Subcutaneous adipose tissue (tissue), 4 donors: ENCODE results near the gene PFAS. TPM values are rescaled to one million over a fixed set of nuclear protein-coding genes. Genes with fewer than 3 reads are reported as not detected.

Source experiments
- total RNA-seq, 4 donors: library from RNA; depleted of rRNA; stranded (reverse); fragments of >200 nt; gene quantifications; one replicate each; pipeline ENCODE4 v1.1.0, GENCODE V29; 2016
- TF ChIP-seq, protein P1 (sequence below): fragments of 450-650 bp; IDR thresholded peaks from one replicate; pipeline ENCODE4 v1.5.1; 2016; ENCODE audit warnings: low read depth, mild to moderate bottlenecking, control low read depth, antibody characterized with exemption, moderate library complexity

The PFAS gene
- total RNA-seq, 4 donors from 2014 or later = 7.5 to 20.9 (median 12.0) TPM

DNA sequence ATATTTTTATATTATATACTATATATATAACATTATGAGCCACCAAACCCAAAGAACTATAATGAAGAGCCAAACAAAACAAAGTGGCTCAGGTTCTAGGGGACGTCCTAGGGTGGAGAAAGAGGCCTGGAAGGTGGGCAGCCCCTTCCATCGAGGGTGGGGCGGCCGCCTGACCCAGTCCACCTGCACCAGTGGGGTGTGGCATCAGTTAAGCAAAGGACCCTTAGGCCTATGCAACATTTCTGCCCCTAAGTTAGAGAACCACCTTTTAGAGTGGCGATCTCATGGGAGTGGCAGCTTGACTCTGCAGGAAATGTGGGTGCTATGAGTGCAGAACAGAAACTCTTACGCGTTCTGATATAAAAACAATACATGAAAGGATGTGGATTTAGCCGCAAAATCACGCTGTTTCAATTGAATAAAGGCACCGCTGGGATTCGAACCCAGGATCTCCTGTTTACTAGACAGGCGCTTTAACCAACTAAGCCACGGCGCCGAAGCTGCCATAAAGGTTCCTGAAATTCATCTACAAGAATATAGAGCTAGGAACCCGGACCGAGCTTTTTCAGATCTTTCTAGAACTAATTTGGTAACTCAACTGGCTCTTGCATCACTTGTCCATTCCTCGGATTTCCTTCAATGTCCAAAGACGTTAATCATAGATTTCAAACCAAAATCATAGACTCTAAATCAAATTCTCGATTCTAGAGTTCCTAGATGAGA is 23.1 kb upstream of the PFAS start:
- TF ChIP-seq, protein P1, sequence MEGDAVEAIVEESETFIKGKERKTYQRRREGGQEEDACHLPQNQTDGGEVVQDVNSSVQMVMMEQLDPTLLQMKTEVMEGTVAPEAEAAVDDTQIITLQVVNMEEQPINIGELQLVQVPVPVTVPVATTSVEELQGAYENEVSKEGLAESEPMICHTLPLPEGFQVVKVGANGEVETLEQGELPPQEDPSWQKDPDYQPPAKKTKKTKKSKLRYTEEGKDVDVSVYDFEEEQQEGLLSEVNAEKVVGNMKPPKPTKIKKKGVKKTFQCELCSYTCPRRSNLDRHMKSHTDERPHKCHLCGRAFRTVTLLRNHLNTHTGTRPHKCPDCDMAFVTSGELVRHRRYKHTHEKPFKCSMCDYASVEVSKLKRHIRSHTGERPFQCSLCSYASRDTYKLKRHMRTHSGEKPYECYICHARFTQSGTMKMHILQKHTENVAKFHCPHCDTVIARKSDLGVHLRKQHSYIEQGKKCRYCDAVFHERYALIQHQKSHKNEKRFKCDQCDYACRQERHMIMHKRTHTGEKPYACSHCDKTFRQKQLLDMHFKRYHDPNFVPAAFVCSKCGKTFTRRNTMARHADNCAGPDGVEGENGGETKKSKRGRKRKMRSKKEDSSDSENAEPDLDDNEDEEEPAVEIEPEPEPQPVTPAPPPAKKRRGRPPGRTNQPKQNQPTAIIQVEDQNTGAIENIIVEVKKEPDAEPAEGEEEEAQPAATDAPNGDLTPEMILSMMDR = no peak

DNA sequence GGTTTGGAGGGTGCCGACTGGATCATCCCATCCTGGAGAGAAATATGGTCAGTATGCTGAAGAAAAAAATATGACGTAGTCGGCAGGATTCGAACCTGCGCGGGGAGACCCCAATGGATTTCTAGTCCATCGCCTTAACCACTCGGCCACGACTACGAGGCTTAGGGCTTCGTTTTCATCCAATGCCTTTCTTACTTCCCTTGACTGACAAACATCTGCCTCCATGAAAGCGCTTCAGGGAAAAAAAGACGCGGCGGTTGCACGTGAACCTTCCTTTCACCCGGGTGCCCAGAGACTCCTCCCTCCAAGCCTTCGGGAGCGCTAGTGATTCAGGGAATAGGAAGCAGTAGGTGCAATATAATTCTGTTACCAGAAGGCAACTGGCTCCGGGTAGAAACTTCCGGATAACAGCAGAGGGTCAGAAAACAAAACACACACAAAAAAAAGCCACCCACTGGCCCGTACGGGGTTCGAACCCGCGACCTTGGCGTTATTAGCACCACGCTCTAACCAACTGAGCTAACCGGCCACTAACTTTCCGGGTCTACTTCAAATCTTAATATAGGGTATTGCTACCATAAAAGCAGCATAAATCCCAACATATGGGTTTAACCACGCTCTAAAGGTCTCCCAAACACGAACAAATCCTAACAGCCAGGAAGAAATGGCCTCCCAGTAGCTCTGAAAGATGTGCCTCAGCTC is 22.4 kb upstream of the PFAS start:
- TF ChIP-seq, protein P1 = no peak

DNA sequence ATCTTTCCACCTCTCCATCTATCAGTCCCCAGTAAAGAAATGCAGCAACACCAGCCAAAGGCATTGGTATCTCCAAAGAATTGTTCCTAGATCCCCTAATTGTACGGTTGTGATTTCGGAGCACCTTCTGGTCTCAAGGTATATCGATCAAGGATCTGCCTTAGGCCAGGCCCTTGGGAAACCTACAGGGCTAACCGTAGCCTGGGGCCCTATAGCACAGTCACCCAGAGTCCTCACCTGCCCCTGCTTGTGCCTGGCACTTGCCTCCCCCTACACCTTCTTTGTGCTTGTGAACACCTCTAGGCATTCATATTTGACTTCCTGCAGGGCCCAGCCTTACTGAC is 21.9 kb upstream of the PFAS start:
- TF ChIP-seq, protein P1 = no peak

DNA sequence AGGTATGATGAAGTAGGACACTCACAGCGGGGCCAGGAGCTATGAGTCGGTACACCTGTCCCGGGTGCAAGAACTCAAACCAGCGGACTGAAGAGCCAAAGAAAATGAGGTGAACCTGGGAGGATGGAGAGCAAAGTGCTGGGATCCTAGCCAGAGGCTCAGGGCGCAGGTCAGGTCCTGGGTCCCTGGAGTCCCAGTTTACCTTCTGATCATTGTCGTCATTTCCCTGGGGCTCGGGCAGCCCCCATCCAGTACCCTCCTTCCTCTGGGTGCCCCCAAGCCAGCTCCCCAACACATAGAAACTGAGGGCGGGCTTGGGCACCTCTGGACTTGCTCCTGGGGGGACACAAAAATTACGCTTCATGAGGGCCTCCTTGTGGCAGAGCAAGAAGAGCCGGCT is 17.4 kb upstream of the PFAS start:
- TF ChIP-seq, protein P1 = no peak

DNA sequence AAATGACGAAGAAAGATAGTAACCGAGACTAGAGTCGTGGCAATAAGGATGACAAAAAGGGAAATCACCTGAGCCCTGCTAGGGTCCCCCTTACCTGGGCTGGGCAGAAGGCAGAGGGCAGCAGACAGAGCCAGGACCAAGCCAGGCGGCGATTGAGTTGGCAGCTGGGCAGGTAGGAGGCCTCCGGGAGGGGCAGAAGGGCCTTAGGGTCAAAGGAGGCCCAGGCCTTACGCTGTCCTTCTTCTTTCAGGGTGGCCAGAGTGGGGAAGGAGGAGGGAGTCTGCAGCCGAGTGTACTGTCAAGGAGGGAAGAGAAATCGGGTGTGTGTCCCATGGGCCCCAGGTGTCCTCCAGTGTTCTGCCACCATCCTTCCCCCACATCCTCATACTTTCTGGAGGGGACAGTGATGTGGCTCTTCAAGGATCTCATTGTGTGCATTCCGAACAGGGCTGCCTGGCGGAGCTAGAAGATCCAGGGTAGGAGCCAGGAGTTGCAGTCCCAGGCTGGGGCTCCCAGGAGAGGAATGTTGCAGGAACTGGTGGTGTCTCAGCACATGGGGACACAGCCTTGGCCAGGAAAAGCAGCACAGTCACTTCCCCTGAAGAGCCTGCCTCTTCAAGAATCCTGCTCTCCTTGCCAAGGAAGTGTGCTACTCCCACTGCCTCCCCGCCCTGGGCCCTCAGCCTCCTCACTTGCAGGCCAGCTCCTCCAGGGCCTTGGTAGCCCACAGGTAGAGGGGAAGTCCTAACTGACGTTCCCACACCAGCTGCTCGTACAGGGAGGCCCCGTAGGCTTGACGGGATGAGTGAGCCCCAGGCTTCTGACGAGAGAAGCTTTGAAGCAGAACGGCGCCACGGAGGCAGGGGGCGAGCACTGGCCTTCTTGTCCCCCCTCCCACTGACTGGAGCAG is 14.5 kb upstream of the PFAS start:
- TF ChIP-seq, protein P1 = no peak

DNA sequence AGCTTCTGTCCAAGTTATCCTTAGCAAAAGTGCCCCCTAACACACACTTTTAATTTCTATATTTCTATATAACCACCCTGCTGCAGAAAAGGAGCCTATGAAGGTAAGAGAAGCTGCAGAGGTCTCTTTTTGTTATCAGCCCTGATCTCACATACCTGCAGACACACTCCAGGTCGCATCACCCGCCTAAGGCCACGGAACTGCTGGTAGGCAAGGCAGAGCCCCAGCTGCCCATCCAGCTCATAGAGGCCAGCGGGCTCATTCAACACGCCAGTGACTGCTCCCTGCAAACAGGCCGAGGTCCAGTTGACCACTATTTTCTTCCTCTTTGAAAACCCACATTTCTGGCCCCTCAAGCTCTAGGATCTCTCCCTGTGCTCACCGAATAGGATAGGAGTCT is 13.4 kb upstream of the PFAS start:
- TF ChIP-seq, protein P1 = no peak

DNA sequence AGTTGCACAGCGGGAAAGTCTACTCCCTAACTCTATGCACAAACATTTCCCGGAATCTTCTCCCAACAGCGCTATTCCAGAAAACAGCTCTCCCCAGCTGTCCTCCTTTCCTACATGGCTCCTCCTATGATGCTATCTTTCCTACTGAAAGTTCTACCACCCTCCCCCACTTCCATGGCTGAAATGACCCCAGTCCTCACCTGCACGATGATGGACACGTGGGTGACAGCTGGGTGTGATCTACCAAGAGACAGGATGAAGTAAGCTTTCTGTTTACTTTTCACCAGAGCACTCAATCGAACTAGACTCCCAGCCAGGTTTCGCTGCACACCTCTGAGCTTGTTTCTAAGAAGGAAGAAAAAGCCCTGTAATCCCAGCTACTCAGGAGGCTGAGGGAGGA is 11.9 kb upstream of the PFAS start:
- TF ChIP-seq, protein P1 = no peak
